Measurements from ENCODE around the gene SSTR3.

- TF ChIP-seq CTCF (IDR thresholded peaks at IDR 0.05; ENCODE audit: low read depth, low read length, missing input control): no peak
- TF ChIP-seq GABPA (IDR thresholded peaks at IDR 0.05 in 1 of 2, conservative IDR thresholded peaks at IDR 0.05 in 1 of 2): no peak
- no peak for TF ChIP-seq HNF4A (conservative IDR thresholded peaks at IDR 0.05)
- no peak for TF ChIP-seq ATF3 (IDR thresholded peaks at IDR 0.05)
- TF ChIP-seq RAD21 (IDR thresholded peaks at IDR 0.05): no peak
- no peak for TF ChIP-seq REST (IDR thresholded peaks at IDR 0.05)
- TF ChIP-seq FOXA1 (IDR thresholded peaks at IDR 0.05): no peak
Measured at GRCh38 chr22:37260155-37260795, 48.0 kb upstream of the SSTR3 start.

Data from liver (tissue), 3 donors.